ENCODE data around the gene PIP5K1A.
"Not testable (repeated sequence)": the region's sequence is repeated elsewhere in the genome, so short reads cannot be mapped to it uniquely, and the experiment has no call there.

PIP5K1A gene

DNA sequence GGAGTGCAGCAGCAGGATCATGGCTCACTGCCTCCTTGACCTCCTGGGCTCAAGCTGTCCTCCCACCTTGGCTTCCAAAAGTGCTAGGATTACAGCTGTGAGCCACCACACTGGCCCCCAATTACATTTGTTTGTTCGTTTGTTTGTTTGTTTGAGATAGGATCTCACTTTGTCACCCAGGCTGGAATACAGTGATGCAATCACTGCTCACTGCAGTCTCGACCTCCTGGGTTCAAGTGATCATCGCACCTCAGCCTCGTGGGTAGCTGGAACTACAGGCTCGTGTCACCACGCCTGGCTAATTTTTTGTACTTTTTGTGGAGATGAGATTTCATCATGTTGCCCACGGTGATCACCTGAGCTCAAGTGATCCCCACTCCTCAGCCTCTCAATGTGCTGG lies 6.3 kb upstream of the PIP5K1A start:
- no peak for DNase-seq (ENCODE audit: low read depth in 4 of 4, low spot score in 1 of 4)

DNA sequence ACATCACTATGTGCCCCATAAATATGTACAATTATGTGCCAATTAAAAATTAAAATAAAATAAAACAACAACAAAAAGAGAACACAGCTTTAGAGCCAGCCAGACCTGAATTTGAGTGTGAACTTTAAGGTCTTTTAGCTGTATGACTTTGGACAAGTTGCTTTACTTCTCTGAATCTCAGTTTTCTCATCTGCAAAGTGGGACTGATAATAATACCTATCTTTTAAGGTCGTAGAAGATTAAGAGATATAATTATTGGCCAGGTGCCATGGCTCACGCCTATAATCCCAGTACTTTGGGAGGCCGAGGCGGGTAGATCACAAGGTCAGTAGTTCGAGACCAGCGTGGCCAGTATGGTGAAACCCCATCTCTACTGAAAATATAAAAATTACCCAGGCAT lies 5.0 kb upstream of the PIP5K1A start:
- DNase-seq (ENCODE audit: low read depth in 4 of 4, low spot score in 1 of 4), result no peak

DNA sequence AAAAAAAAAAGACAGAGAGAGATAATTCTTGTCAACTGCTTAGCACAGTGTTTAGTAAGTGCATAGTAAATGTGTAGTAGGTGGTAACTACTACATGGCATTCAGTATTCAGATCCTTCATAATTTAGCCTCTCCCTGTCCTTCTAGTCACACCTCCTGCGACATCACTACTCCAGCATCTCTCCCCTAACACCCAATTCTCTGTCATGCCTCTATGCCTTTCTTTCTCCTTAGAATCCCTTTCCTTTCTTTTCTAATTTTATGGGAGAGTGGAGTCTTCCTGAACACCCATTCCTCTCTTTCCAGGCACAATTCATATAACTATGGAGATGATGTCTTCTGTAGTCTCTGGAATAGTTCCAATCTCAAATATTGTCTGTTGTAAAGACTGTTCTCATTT lies 4.5 kb upstream of the PIP5K1A start:
- no peak for DNase-seq (ENCODE audit: low read depth in 4 of 4, low spot score in 1 of 4)

- not testable (repeated sequence) for DNase-seq (ENCODE audit: low read depth in 4 of 4, low spot score in 1 of 4)
These were observed 3.3 kb upstream of the PIP5K1A start for GRCh38 chr1:151194894-151195594.

- no peak for DNase-seq (ENCODE audit: low read depth in 4 of 4, low spot score in 1 of 4)
These were observed 2.0 kb upstream of the PIP5K1A start for GRCh38 chr1:151196292-151196800.

GRCh38 chr1:151197863-151198253 lies 494 bp upstream of the PIP5K1A start:
- DNase-seq (ENCODE audit: low read depth in 4 of 4, low spot score in 1 of 4), result no peak

DNA sequence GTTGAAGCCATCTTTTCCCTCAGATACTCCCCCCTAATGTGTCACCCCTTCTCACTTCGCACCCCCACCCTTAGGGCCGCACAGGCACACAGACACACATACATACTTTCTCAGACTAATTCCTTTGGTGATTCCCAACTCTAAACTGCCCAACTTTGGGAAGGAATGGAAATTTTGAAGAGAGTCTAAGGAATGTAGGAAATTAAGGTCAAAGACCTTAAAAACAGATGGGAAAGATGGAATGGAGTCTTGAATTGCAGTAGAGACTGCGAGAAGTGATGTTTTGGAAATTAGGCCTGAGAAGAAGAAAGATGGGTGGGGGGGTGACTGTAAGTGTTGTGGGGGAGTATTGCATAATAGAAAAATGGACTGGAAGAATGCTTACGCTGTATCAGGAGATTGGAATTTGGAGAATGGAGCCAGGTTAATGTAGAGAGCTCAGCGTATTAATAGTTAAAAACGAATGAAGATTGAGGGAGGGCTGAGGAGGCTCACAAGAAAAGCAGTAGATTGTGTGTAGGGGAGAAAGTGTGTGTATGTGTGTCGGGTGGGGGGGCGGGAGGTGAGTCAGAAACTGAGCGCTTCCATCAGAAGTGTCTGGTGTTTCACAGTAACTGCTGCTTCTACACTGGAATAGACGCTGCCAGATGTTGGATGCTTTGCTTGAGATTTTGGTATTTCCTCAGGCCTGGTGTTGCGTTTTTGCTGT lies 1.7 kb downstream of the PIP5K1A start:
- no peak for DNase-seq (ENCODE audit: low read depth in 4 of 4, low spot score in 1 of 4)

- not testable (repeated sequence) for DNase-seq (ENCODE audit: low read depth in 4 of 4, low spot score in 1 of 4)
These were observed 7.1 kb downstream of the PIP5K1A start for GRCh38 chr1:151205381-151205965.

GRCh38 chr1:151210830-151211229 lies 12.5 kb downstream of the PIP5K1A start:
- DNase-seq (ENCODE audit: low read depth in 4 of 4, low spot score in 1 of 4), result no peak

DNA sequence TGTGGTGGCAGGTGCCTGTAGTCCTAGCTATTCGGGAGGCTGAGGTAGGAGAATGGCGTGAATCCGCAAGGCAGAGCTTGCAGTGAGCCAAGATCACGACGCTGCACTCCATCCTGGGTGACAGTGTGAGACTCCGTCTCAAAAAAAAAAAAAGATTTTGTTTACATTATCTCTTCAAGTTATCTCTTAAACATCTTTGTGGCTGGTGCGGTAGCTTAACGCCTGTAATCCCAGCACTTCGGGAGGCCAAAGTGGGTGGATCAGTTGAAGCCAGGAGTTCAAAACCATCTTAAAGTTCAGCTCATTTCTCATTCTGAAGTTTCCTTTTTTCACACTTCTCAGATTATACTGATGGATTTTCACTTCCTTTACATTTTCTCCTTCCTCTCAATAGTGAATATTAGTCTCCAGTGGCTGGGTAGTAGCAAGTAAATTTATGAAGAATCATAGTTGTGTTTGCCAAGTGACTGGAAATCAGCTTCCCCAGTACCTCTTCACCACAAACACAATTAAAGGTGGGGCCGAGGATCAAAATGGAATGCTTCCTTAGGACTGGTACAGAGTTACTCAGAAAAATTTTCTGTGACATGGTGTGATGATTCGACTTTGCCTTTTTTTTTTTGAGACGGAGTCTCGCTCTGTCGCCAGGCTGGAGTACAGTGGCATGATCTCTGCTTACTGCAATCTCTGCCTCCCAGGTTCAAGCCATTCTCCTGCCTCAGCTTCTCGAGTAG lies 13.8 kb downstream of the PIP5K1A start:
- no peak for DNase-seq (ENCODE audit: low read depth in 4 of 4, low spot score in 1 of 4)

DNA sequence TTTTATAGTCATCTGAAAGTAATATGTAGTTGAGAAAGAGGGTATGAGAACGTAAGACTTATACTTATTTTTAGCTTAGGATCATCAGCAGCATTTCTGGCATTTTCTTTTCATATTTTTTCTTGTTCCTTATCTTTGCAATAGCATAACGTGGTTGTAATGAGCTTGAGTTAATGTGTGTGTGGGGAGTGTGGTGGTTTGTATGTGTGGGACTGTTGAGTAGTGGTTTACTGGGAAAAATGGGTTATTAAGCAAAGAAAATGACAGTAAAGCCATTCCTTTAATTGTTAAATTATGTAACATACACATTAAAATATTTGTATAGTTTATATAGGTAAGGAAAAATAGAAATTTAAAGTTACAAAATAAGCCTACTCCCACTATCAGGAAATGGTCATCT lies 15.2 kb downstream of the PIP5K1A start:
- DNase-seq (ENCODE audit: low read depth in 4 of 4, low spot score in 1 of 4), result no peak

GRCh38 chr1:151221616-151222015 lies 23.3 kb downstream of the PIP5K1A start:
- no peak for DNase-seq (ENCODE audit: low read depth in 4 of 4, low spot score in 1 of 4)

DNA sequence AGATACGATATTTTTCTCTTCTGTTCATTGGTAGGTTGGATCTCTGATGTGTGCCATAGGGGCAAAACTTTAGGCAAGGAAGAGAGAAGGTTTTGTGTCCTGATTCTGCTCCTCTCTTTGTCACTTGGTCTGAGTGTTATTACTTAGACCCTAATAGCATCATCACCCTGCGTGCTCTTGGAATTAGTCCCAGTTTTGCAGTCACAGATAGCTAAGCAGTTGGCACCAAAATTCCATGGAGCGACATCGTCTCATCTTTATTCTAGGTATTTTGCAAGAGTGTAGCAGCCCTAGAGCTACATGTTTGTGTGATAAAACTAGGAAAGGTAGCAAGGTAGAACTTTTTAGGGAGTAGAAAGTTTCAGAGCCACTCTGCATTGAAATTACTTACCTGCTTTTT lies 23.8 kb downstream of the PIP5K1A start:
- no peak for DNase-seq (ENCODE audit: low read depth in 4 of 4, low spot score in 1 of 4)

DNA sequence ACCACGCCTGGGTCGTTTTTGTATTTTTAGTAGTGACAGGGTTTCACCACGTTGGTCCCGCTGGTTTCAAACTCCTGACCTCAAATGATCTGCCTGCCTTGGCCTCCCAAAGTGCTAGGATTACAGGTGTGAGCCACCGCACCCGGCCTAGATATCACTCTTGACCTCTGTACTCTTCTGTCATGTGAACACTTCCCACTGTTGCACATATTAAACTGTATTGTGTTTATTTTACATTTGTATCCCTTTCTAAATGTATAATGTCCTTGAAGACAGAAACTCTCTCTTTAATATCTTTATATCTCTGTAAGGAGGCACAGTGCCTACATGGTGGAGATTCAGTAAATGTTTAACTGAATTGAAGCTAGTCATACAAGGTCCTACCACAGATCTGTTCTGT lies 36.9 kb downstream of the PIP5K1A start:
- no peak for DNase-seq (ENCODE audit: low read depth in 4 of 4, low spot score in 1 of 4)

DNA sequence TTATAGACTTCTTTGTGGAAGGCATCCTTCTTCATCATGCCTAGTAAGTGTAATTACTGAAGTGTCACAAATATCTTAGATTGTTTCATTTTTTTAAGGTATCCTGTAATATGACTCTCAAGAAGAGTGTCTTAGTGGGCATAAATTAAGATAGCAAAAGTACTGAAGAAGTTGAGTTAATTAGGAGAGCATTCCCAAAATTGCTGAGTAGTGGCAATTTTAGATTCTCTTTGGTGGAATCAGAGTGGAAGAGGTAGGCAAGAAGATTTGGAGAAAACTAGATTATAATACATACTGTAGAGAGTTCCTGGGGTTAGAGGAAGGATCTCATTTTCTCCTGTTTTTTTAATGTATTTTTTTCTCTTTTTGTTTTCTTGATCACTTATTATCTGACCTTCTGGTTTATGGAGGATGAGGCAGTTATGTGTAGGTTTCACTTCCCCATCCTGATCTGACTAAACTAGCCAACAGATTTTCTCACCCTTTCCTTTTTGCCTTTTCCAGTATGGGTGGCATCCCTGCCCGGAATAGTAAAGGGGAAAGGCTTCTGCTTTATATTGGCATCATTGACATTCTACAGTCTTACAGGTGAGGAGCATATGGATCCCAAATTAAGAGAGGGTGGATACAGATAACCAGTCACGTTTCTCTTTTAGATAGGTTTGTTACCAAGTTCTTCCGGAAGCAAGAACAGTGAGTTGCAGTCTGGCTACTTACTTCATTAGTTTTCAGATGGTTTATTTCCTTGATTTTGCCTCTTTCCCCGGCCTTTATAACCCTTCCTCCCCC lies 39.5 kb downstream of the PIP5K1A start:
- DNase-seq (ENCODE audit: low read depth in 4 of 4, low spot score in 1 of 4), result no peak

- no peak for DNase-seq (ENCODE audit: low read depth in 4 of 4, low spot score in 1 of 4)
These were observed 40.1 kb downstream of the PIP5K1A start for GRCh38 chr1:151238467-151238739.

DNA sequence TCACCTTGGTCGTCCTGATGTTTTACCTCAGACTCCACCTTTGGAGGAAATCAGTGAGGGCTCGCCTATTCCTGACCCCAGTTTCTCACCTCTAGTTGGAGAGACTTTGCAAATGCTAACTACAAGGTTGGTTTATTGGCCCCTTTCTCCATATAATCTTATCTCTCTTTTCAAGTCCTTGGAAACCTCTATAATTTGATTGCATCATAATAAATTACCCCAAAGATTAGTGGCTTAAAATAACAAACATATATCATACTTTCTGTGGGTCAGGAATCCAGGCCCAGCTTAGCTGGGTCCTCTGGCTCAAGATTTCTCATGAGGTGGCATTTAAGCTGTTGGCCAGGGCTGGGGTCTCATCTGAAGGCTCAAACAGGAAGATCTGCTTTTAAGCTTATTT lies 44.1 kb downstream of the PIP5K1A start:
- DNase-seq (ENCODE audit: low read depth in 4 of 4, low spot score in 1 of 4), result no peak

- DNase-seq (ENCODE audit: low read depth in 4 of 4, low spot score in 1 of 4), result no peak
These were observed 45.4 kb downstream of the PIP5K1A start for GRCh38 chr1:151243683-151244216.

- no peak for DNase-seq (ENCODE audit: low read depth in 4 of 4, low spot score in 1 of 4)
These were observed 48.4 kb downstream of the PIP5K1A start for GRCh38 chr1:151246786-151247185.

GRCh38 chr1:151251656-151252470 lies 53.5 kb downstream of the PIP5K1A start:
- peak in 2 of 4 experiments; percentile 33 to 45 for DNase-seq (ENCODE audit: low read depth in 4 of 4, low spot score in 1 of 4)
